Duodenal mucosa (tissue), 2 donors: ENCODE results near the gene REXO2.

Experiments
- H3K27ac ChIP-seq: one replicate; pipeline ENCODE4 v1.7.0; 2013; ENCODE audit warnings: low read depth, low read length
- H3K27me3 ChIP-seq, 2 donors: one replicate each; pipeline ENCODE4 v1.7.0; 2013; ENCODE audit warnings: low read length in 2 of 2, control low read depth in 1 of 2; ENCODE audit not compliant: insufficient read depth in 2 of 2, control insufficient read depth in 1 of 2
- H3K36me3 ChIP-seq, 2 donors: one replicate each; pipeline ENCODE4 v1.7.0; 2013; ENCODE audit warnings: low read length in 2 of 2, control low read depth in 1 of 2; ENCODE audit not compliant: insufficient read depth in 2 of 2, control insufficient read depth in 1 of 2
- H3K4me1 ChIP-seq, 2 donors: one replicate each; pipeline ENCODE4 v1.7.0; 2013; ENCODE audit warnings: low read length in 2 of 2, control low read depth in 1 of 2; ENCODE audit not compliant: insufficient read depth in 2 of 2, control insufficient read depth in 1 of 2
- H3K4me3 ChIP-seq, 2 donors: one replicate each; pipeline ENCODE4 v1.7.0; 2013; ENCODE audit warnings: low read length in 2 of 2, low read depth in 1 of 2
- H3K9ac ChIP-seq, 2 donors: one replicate each; pipeline ENCODE4 v1.7.0; 2013; ENCODE audit warnings: low read length in 2 of 2, low read depth in 1 of 2
- H3K9me3 ChIP-seq, 2 donors: one replicate each; pipeline ENCODE4 v1.7.0; 2013; ENCODE audit warnings: low read length in 2 of 2, control low read depth in 1 of 2; ENCODE audit not compliant: control insufficient read depth in 1 of 2

Gene REXO2

DNA sequence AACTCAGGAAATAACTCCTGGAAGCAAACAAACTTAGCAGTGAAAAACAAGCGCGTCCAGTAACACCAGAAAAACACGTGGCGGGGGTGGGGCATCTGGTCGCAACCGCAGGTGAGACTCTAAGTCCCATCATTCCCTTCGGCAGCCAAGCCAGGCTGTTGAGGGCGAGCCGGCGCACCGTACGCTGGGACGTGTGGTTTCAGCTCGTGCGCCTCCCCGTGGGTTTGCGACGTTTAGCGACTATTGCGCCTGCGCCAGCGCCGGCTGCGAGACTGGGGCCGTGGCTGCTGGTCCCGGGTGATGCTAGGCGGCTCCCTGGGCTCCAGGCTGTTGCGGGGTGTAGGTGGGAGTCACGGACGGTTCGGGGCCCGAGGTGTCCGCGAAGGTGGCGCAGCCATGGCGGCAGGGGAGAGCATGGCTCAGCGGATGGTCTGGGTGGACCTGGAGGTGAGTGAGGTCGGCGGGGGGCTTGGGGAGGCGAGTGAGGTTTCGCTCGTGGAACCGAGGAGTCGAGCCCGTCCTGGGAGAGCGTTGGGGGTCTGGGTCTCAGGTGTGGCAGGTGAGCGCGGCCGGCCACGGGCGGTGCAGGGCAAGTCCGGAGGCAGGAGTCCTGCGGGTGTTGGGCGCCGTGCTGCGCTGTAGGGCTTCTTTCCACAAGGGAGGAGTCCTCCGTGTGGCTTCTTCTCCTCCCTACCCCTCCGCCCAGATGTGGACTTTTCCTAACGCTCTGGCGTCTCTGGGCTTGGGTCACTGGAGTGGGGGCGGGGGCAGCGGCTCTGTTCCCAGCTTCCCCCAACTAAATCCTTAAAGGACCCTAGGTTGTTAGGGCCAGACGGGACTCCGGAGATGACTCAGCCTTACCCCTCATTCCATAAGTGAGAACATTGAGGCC lies at the start of gene REXO2:
REXO2 (plus strand) TSS at position 239 of the 892 bp plus-strand sequence; CDS start at position 301, 62 bp downstream.
- no peaks in the 10 kb centered on the region for H3K36me3 ChIP-seq
- no peaks in the 10 kb centered on the region for H3K27me3 ChIP-seq

DNA sequence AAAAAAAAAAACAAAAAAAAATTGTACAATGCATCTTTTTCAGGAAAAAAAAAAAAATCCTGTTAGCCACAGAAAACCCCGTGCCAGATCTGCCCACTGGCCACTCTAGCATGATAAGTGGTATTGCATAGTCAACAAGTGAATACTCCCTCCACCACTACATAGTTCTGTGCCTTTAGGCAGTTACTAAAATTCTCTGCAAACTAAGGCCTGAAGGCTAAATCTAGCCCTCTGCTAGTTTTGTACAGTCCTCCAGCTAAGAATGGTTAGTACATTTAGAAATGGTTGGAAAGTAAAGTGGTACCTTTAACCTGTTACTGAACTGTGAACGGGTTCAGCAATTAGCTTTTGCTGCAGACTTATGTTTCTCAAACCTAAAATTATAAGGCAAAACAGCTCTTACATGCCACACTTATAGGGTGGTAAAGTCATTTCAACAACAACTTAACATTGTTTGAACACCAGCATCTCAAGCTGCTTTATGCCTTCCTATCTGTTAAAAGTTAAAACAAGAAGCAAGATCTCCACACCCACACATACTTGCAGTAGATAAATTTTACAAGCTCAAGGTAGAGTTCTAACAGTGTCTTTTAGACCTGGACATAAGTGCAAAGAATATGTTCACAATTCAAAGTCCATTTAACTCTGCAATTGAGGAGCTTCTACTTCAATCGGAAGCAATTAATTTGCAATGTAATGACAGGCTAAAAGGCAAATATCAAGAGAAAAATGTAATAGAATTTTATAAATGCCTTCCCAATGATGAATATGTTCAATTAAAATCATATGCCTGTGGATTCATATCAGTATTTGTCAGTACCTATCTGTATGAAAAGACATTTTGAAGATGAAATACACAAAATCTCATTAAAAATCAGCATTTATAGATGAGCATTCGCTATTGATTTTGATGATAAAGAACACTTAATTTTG lies 46.3 kb upstream of the REXO2 start:
- no peak overlapping the region for H3K9ac ChIP-seq
- no peak overlapping the region for H3K27ac ChIP-seq
- H3K27me3 ChIP-seq: no peaks in the 10 kb centered on the region
- no peaks in the 10 kb centered on the region for H3K36me3 ChIP-seq
- H3K4me1 ChIP-seq: peaks cover 0 to 3% of the 10 kb centered on the region in 2 donors
- no peak overlapping the region for H3K4me3 ChIP-seq
- H3K9me3 ChIP-seq: no peaks in the 10 kb centered on the region

More for the DNA sequence above, at the start of gene REXO2:
- Histone ChIP-seq H3K9ac (peak within 1 kb of the TSS; percentile 78 to 94), H3K9me3 (no peaks in the 10 kb centered on the region), H3K4me3 (peak within 1 kb of the TSS; percentile 91 to 99), H3K4me1 (peaks cover 16 to 22% of the 10 kb centered on the region in 2 donors), H3K27ac (peak within 1 kb of the TSS; percentile 64)

DNA sequence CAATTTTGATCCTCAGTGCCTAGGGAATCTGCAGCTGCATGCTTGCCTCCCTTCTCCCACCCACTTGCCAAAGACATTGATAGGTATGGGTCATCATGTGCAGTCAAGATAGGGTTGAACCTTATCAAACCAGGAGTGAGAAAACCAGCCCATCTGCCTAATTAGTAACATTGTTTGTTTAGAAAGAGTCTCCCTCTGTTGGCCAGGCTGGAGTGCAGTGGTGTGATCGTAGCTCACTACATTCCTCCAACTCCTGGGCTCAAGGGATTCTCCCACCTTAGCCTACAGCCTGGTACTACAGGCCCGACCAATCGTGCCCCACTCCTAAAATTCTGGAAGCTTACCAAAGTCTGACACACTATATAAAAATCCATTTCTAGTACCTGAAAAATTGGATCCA lies 43.5 kb upstream of the REXO2 start:
- Histone ChIP-seq H3K4me3 (no peak overlapping the region), H3K9me3 (no peaks in the 10 kb centered on the region), H3K27me3 (no peaks in the 10 kb centered on the region), H3K9ac (no peak overlapping the region), H3K27ac (no peak overlapping the region), H3K4me1 (peaks cover 11 to 12% of the 10 kb centered on the region in 2 donors), H3K36me3 (no peaks in the 10 kb centered on the region)

DNA sequence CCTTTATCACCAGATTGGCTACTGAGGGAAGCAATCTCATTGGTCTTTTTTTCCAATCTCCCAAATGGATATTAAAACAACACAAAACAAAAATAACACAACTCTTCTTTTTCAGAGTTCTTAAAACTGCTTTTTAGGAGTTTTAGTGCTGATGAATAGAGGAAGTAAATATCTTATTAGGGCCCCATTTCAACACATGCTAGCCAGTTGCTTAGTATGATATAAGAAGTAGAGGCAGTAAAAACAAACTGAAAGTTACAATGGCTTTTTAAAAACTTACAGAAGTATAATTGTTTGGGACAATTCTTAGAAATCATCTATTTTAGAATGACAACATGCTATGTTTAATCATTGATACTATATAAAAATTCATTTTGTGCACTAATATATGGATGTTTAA lies 42.4 kb upstream of the REXO2 start:
- Histone ChIP-seq H3K9ac (no peak overlapping the region), H3K4me1 (peaks cover 11 to 12% of the 10 kb centered on the region in 2 donors), H3K27me3 (no peaks in the 10 kb centered on the region), H3K36me3 (no peaks in the 10 kb centered on the region), H3K9me3 (no peaks in the 10 kb centered on the region), H3K27ac (no peak overlapping the region), H3K4me3 (no peak overlapping the region)

DNA sequence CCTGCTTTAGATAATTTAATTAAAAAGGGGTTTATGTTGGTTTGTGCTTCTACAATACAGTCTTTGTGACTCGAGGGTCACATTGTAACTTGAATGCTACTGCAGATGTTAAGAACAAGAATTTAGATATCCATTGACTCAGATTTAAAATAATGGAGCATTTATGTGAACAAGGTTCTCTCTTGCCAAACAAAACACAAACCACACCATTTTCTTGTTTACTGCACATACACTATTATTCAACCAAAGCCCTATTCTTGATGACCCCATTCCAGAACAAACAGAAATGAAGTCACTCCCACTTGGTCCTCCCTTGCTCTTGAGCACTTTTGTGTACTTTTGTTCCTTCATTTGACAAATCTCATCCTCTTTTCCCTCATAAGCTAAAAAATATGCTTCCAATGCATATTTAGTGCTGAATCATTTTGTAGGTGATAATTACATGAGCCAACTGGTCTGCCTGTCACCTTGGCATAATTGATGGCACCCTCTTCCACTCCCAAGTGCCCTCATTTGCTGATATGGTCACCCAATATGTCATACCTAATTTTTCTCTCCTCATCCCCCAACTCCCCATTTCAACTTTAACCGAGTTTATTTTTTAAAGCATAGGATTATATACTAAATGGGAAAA lies 41.8 kb upstream of the REXO2 start:
- no peaks in the 10 kb centered on the region for H3K9me3 ChIP-seq
- no peak overlapping the region for H3K27ac ChIP-seq
- peaks cover 11 to 12% of the 10 kb centered on the region in 2 donors for H3K4me1 ChIP-seq
- no peaks in the 10 kb centered on the region for H3K36me3 ChIP-seq
- H3K4me3 ChIP-seq: no peak overlapping the region
- no peak overlapping the region for H3K9ac ChIP-seq
- H3K27me3 ChIP-seq: no peaks in the 10 kb centered on the region

DNA sequence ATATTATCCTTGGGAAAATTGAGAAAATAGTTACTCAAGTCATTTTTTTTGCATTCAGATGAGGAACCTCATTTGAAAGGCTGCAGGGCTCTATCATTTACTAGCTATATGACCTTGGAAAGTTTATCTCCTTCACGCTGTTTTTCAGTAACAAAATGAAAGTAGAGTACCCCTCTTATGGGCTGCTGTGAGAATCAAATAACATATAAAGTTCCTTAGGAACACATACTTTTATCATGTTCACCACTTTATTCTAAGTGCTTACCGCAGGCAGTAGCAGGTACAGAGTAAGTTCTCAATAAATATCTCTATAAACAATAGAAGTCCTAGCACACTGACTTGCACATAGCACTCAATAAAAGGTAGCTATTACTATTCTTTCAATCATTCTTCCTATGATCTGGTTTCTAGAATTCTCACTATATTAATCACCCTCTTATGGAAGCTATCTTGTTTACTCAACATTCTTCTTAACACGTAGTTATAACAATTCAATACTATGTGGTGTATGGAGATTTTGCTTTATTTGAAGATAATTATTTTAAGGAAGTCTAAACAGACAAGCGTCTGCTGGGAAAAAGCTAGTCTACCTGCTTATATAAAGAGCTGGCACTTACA lies 40.9 kb upstream of the REXO2 start:
- H3K27ac ChIP-seq: no peak overlapping the region
- H3K4me3 ChIP-seq: peak overlapping the region in 1 of 2 donors; percentile 99
- no peak overlapping the region for H3K9ac ChIP-seq

DNA sequence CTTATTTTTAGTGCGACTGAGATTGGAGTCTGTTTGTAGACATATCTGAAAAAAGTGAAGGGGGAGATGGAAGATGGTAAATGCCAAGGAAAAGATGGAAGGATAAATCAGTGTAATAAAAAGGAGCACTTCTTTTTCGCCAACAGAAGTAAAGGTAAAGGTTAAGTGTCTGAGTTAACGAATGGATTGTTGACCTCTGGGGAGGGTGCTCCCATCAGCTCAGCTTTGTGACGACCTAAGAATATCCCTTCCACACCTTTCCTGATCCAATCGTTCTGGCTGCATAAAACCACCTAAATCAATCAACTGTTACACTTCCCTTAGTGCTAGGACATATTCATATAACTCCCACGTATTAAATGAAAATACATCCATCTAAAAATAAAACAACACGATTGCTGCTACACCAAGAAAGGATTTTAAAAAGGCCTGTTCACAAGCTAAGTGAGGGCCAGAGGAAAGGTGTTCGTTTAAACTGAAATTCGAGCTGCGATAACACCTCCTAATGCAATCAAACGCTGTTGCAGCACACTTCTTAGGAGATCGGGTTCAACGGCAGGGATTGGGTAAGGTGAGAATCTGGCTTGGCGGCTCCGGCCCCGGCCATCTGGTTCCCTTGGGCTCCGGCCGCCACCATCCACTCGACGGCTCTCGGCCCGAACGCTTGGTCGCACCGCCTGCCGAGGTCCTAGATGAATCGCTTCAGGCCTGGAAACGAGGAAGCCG lies 39.6 kb upstream of the REXO2 start:
- Histone ChIP-seq H3K9ac (peak overlapping the region; percentile 97 to 99), H3K4me1 (peaks cover 11 to 17% of the 10 kb centered on the region in 2 donors), H3K27ac (peak overlapping the region; percentile 97), H3K27me3 (no peaks in the 10 kb centered on the region), H3K4me3 (peak overlapping the region; percentile 96 to 99), H3K36me3 (peaks cover 0 to 5% of the 10 kb centered on the region in 2 donors), H3K9me3 (no peaks in the 10 kb centered on the region)

More for the DNA sequence above, 40.9 kb upstream of the REXO2 start:
- Histone ChIP-seq H3K4me1 (peaks cover 11 to 12% of the 10 kb centered on the region in 2 donors), H3K27me3 (no peaks in the 10 kb centered on the region), H3K9me3 (no peaks in the 10 kb centered on the region), H3K36me3 (peaks cover 0 to 5% of the 10 kb centered on the region in 2 donors)

DNA sequence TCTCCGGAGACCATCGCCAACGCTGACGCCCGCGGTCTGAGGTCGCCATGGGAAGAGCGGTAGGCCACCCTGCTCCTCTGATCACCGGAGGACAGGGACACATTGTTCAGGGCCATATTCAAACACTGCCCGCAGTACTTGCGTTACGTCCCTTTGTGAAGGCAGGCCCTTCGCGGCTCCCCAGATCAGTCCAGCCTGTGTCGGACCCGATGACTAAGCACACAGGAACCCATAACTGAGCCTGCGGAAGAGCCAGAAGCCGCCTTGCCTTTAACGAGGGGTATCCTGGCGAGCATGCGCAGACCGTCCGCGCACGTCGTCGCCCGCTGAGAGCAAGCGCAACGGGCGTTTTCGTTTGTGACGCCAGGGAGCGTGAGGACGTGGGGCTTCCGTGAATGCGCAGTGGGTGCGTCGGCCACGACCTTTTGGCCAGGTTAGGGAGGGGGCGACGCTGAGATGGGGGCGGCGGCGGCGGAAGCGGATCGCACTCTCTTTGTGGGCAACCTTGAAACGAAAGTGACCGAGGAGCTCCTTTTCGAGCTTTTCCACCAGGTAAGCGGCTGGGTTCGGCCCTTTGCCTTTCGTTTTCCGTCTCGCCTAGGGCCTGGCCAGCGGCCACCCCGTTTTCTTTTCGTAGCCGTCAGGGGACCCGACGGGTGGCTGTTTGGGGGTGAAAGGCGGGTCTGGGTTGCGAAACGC lies 38.9 kb upstream of the REXO2 start, which contains the start of the genes C11orf71 and RBM7:
C11orf71 (minus strand) TSS at position 296 of the 699 bp plus-strand sequence; CDS start at position 116, 180 bp downstream.
RBM7 (plus strand) TSS at position 451 of the 699 bp plus-strand sequence; CDS start at position 457, 6 bp downstream.
- H3K27ac ChIP-seq: peak within 1 kb of the TSS; percentile 97
- no peaks in the 10 kb centered on the region for H3K9me3 ChIP-seq
- no peaks in the 10 kb centered on the region for H3K27me3 ChIP-seq
- peak within 1 kb of the TSS; percentile 96 to 99 for H3K4me3 ChIP-seq
- H3K9ac ChIP-seq: peak within 1 kb of the TSS; percentile 97 to 99
- H3K4me1 ChIP-seq: peaks cover 11 to 17% of the 10 kb centered on the region in 2 donors
- peaks cover 5 to 11% of the 10 kb centered on the region in 2 donors for H3K36me3 ChIP-seq
